HL-60 (cell line): ENCODE data around the gene PROB1.
A peak's percentile ranks its signal among the peaks of the same experiment; 100 is the strongest.

Source experiments
- DNase-seq, 2 experiments: peaks; one replicate each; pipeline ENCODE4 v3.0.0-alpha.2; 2010 to 2020; ENCODE audit warnings: low read depth in 1 of 2, low spot score in 1 of 2
- H3K27ac ChIP-seq: fragments of 250-450 bp; sonication (Bioruptor Pico); replicated peaks from 2 replicates; pipeline ENCODE4 v1.5.1; 2020; ENCODE audit warnings: mild to moderate bottlenecking, moderate library complexity
- H3K27me3 ChIP-seq: fragments of 250-450 bp; sonication (Bioruptor Pico); 2 replicates; pipeline ENCODE4 v1.5.1; 2021; ENCODE audit warnings: mild to moderate bottlenecking, moderate library complexity; ENCODE audit not compliant: insufficient read depth, poor library complexity, severe bottlenecking
- H3K4me3 ChIP-seq: replicated peaks from 2 replicates; pipeline ENCODE4 v1.5.1; 2011; ENCODE audit warnings: mild to moderate bottlenecking, control low read depth, low read length; ENCODE audit not compliant: insufficient read depth
- CTCF ChIP-seq: IDR thresholded peaks from one replicate; pipeline ENCODE4 v1.5.1; 2011; ENCODE audit warnings: low read length, control low read depth, inconsistent platforms; ENCODE audit not compliant: insufficient read depth
- GABPA ChIP-seq: IDR thresholded peaks from 2 replicates; pipeline ENCODE4 v1.6.1; 2012; ENCODE audit warnings: low read depth
- POLR2AphosphoS5 ChIP-seq: IDR thresholded peaks from 2 replicates; pipeline ENCODE4 v1.6.1; 2012; ENCODE audit warnings: low read depth
- SPI1 ChIP-seq: IDR thresholded peaks from 2 replicates; pipeline ENCODE4 v1.6.1; 2012; ENCODE audit warnings: low read depth, mild to moderate bottlenecking, borderline replicate concordance
- TF ChIP-seq, protein P1 (sequence below): IDR thresholded peaks from 2 replicates; pipeline ENCODE4 v1.6.1; 2012; ENCODE audit warnings: low read depth; ENCODE audit not compliant: insufficient replicate concordance

PROB1 gene

GRCh38 chr5:139341187-139341688, 53.7 kb downstream of the PROB1 start:
- no peak for DNase-seq
- H3K4me3 ChIP-seq, result peak overlapping the region; percentile 82
- no peak overlapping the region for H3K27ac ChIP-seq

More at GRCh38 chr5:139341187-139341688, 53.7 kb downstream of the PROB1 start:
- TF ChIP-seq CTCF, result no peak
- no peak for TF ChIP-seq POLR2AphosphoS5
- TF ChIP-seq, protein P1, sequence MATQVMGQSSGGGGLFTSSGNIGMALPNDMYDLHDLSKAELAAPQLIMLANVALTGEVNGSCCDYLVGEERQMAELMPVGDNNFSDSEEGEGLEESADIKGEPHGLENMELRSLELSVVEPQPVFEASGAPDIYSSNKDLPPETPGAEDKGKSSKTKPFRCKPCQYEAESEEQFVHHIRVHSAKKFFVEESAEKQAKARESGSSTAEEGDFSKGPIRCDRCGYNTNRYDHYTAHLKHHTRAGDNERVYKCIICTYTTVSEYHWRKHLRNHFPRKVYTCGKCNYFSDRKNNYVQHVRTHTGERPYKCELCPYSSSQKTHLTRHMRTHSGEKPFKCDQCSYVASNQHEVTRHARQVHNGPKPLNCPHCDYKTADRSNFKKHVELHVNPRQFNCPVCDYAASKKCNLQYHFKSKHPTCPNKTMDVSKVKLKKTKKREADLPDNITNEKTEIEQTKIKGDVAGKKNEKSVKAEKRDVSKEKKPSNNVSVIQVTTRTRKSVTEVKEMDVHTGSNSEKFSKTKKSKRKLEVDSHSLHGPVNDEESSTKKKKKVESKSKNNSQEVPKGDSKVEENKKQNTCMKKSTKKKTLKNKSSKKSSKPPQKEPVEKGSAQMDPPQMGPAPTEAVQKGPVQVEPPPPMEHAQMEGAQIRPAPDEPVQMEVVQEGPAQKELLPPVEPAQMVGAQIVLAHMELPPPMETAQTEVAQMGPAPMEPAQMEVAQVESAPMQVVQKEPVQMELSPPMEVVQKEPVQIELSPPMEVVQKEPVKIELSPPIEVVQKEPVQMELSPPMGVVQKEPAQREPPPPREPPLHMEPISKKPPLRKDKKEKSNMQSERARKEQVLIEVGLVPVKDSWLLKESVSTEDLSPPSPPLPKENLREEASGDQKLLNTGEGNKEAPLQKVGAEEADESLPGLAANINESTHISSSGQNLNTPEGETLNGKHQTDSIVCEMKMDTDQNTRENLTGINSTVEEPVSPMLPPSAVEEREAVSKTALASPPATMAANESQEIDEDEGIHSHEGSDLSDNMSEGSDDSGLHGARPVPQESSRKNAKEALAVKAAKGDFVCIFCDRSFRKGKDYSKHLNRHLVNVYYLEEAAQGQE, result no peak
- no peak for TF ChIP-seq GABPA
- no peak for TF ChIP-seq SPI1
- H3K27me3 ChIP-seq, result no peaks in the 10 kb centered on the region
